WI38 (cell line): ENCODE results near the gene ACER1.

Source experiments
- H3K4me3 ChIP-seq: 2 replicates; pipeline ENCODE4 v1.5.1; 2011; ENCODE audit warnings: low read depth, mild to moderate bottlenecking, control low read depth, low read length
- CTCF ChIP-seq: IDR thresholded peaks from 2 replicates; pipeline ENCODE4 v1.5.1; 2012; ENCODE audit warnings: low read depth, mild to moderate bottlenecking, control low read depth, low read length

ACER1 gene

GRCh38 chr19:6263306-6263705 is 70.1 kb downstream of the ACER1 start:
- no peak overlapping the region for H3K4me3 ChIP-seq
- TF ChIP-seq CTCF, result no peak

GRCh38 chr19:6262519-6262918 is 70.9 kb downstream of the ACER1 start:
- no peak for TF ChIP-seq CTCF

GRCh38 chr19:6261883-6262282 is 71.5 kb downstream of the ACER1 start:
- TF ChIP-seq CTCF, result no peak
- H3K4me3 ChIP-seq, result no peak overlapping the region

More at GRCh38 chr19:6262519-6262918, 70.9 kb downstream of the ACER1 start:
- no peak overlapping the region for H3K4me3 ChIP-seq

GRCh38 chr19:6260912-6261650 is 72.3 kb downstream of the ACER1 start:
- H3K4me3 ChIP-seq, result no peak overlapping the region
- peak; percentile 56 for TF ChIP-seq CTCF

- TF ChIP-seq CTCF, result no peak
- no peak overlapping the region for H3K4me3 ChIP-seq
Observed at GRCh38 chr19:6260376-6260775, 73.0 kb downstream of the ACER1 start.

- no peak for TF ChIP-seq CTCF
- no peak overlapping the region for H3K4me3 ChIP-seq
Observed at GRCh38 chr19:6259312-6259861, 74.0 kb downstream of the ACER1 start.

GRCh38 chr19:6258812-6259311 is 74.5 kb downstream of the ACER1 start:
- no peak overlapping the region for H3K4me3 ChIP-seq
- no peak for TF ChIP-seq CTCF
